ENCODE measurements around the gene AMPD3.

GRCh38 chr11:10441091-10441490, 14.0 kb upstream of the AMPD3 start:
- TF ChIP-seq FOXM1 (IDR thresholded peaks at IDR 0.05; ENCODE audit: borderline replicate concordance, low read depth) (no peak), YY1 (IDR thresholded peaks at IDR 0.05; ENCODE audit: low read depth) (no peak), TEAD4 (IDR thresholded peaks at IDR 0.05) (no peak), EP300 (IDR thresholded peaks at IDR 0.05; ENCODE audit: borderline replicate concordance) (no peak), TCF12 (IDR thresholded peaks at IDR 0.05; ENCODE audit: low read depth) (no peak), NFIC (IDR thresholded peaks at IDR 0.05) (no peak), RAD21 (IDR thresholded peaks at IDR 0.05; ENCODE audit: low read depth) (no peak)
- TF ChIP-seq, protein P1, sequence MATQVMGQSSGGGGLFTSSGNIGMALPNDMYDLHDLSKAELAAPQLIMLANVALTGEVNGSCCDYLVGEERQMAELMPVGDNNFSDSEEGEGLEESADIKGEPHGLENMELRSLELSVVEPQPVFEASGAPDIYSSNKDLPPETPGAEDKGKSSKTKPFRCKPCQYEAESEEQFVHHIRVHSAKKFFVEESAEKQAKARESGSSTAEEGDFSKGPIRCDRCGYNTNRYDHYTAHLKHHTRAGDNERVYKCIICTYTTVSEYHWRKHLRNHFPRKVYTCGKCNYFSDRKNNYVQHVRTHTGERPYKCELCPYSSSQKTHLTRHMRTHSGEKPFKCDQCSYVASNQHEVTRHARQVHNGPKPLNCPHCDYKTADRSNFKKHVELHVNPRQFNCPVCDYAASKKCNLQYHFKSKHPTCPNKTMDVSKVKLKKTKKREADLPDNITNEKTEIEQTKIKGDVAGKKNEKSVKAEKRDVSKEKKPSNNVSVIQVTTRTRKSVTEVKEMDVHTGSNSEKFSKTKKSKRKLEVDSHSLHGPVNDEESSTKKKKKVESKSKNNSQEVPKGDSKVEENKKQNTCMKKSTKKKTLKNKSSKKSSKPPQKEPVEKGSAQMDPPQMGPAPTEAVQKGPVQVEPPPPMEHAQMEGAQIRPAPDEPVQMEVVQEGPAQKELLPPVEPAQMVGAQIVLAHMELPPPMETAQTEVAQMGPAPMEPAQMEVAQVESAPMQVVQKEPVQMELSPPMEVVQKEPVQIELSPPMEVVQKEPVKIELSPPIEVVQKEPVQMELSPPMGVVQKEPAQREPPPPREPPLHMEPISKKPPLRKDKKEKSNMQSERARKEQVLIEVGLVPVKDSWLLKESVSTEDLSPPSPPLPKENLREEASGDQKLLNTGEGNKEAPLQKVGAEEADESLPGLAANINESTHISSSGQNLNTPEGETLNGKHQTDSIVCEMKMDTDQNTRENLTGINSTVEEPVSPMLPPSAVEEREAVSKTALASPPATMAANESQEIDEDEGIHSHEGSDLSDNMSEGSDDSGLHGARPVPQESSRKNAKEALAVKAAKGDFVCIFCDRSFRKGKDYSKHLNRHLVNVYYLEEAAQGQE (IDR thresholded peaks at IDR 0.05; ENCODE audit: low read depth), result no peak
